Measurements from ENCODE around the gene GART.

GRCh38 chr21:33455686-33456446, 86.1 kb downstream of the GART start:
- TF ChIP-seq CTCF (IDR thresholded peaks at IDR 0.05) (no peak), POLR2A (IDR thresholded peaks at IDR 0.05) (no peak)

Data from adrenal gland (tissue), 5 donors.